ENCODE results near the gene TMEM9. TPM values are rescaled to one million over a fixed set of nuclear protein-coding genes. Genes with fewer than 3 reads are reported as not detected.
"Not testable (repeated sequence)": the region's sequence is repeated elsewhere in the genome, so short reads cannot be mapped to it uniquely, and the experiment has no call there.

Gene TMEM9
- polyA plus RNA-seq, 4 donors, result 153 to 159 (median 156) TPM

DNA sequence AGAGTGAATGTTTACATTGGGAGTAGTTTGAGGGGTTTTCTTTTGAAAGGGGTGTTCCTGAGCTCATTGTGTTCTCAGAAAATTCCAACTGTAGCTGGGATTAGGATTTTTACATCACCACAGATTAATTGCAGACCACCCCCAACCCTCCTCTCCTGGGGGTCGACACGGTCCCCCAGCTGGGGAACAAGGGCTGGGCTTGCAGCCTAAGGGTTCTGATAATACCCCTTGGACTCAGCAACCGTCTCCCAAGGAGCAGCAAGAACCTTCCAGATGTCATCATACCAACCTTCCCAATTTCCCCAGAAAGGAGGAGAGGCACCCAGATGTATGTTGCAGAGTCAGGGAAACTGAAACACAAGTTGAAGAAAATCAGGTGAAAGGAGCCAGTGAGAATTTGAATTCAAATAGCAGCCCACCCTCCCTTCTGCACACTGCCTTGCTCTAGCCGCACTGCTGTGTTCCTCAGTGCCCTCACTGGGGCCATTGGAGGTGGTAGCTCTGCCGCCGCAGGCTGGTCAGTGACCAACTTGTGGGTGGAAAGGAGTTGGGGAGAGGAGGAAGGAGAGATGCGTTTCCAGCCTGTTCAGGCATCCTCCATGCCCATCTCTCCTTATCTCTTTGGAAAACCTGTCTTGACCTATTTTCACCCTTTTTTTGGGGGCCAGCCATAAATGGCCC lies 21.7 kb upstream of the TMEM9 start:
- DNase-seq (ENCODE audit: low read depth in 4 of 4, low spot score in 2 of 4), result no peak

DNA sequence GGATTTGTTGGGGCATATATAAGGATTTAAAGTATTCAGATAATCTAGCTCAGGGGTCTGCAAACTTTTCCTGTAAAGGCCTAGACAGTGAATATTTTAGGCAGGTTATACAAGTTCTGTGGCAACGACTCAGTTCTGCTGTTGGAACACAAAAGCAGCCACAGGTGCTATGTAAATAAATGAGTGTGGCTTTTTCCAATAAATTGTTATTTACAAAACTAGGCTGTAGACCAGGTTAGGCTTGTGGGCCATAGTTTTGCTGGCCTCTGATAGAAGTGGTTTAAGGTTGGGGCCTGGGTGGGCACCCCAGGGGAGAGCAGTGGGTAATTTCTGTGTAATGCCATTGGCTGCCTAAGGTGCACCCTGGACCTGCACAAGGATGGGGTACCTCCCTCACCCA lies 19.5 kb upstream of the TMEM9 start:
- DNase-seq (ENCODE audit: low read depth in 4 of 4, low spot score in 2 of 4), result no peak

DNA sequence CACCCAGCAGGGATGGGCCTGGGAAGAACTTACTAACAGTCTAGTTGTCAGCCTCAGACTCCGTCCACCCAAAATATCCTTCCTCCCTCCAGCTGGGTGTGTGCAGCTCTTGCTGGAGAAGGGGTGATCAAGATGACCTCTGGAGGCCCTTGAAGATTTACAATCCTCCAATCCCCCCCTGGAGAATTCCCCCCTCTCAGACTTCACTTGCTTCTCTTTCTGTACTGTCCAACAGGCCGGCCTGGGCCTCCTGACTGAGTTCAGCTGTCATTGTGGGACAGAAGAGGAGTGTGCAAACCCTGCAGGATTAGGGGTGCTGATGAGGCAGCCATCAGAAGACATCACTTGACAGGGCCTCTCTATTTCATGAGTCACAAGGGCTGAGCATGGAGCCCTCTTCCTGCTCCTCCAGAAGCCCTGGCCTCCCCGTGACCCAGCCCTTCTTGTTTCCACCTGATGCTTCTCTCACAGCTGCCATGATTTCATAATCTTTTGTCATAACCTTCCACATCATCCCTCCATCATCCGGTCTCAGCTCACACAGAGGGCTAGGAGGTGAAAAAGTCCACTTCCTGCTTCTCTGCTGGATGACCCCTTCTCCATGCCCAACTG lies 18.8 kb upstream of the TMEM9 start:
- DNase-seq (ENCODE audit: low read depth in 4 of 4, low spot score in 2 of 4), result no peak

DNA sequence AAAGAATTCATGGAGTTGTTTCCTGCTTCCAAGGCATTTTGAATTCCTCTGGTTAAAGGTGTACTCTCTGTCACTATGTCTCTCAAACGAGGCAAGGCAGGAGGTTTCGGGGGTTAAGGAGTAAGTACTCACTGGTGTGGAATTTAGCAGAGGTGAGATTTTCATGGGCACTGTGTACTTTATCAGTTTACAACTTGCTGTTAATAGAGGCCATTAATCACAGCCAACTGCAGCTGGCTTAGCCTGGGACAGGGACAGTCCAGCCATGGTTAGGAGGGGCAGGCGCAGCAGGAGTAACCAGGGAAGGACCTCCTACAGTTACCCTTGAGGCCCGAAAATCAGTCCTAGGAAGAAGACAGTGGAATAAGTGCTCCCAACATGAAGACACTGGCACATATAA lies 18.1 kb upstream of the TMEM9 start:
- no peak for DNase-seq (ENCODE audit: low read depth in 4 of 4, low spot score in 2 of 4)

DNA sequence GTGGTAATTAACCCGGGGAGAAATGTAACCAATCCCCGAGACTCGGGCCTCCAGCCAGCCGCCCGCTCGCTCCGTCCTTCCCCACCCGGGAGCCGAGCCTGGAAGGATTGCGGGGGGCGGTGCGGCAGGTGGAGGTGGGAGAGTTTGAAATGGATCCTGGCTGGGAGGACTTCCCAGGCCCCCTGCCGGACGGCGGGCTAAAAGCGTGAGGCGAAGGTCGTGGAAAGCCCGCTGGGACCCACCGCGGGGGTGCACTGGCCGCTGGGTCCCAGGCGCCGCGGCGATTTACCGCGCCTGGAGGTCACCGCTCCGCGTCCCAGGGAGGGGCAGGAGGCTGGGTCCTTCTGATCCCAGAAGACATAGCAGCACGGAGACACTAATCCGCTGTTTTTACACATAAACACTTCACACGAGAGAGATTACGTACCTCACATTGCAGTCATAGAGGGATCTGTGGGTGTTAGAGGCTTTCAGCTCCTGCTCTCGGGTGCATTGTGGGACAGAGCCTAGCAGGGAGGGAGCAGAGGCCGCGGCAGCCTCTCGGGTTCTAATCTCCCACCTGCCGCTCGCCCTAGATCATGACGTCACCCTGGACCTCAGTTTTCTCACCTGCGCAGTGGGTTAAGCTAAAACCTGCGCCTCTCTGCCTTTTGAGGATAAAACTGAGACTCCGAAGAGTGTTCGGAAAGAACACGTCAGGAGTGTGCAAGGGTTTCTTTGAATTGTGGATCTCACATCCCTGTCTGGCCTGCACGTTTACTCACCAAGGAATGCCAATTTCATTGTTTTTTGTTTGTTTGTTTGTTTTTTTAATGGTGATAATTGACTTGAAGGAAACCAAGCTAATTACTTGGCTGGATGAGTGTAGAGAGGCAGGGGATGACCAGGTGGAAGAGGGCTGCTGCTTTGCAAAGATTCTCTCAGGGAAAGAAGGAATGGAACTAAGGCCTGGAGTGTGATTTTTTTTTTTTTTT lies 17.1 kb upstream of the TMEM9 start:
- no peak for DNase-seq (ENCODE audit: low read depth in 4 of 4, low spot score in 2 of 4)

DNA sequence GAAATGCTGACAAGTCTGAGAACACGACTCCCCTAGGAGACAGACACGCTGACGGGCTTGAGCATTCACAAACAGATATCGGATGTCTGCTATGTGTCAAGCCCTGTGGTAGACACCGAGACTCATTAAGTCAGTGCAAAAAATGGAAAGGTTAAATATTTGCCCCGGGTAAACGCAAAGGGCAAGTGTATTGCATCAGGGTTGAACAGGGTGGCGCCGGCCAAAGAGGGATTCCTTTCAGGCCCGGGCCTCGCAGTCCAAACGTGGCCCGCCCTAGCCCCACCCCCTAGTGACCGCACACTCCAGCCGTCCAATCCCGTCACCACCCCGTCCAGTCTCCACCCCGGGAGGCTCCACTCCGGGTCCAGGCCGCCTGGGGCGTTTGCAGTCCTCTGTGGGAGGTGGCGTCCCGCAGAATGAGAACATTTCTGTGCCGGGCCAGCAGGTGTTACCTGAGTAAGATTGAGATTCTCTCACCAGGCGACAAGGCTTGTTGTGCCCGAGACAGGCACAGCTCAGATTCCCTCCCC lies 16.3 kb upstream of the TMEM9 start:
- peak; percentile 80 to 92 (median 84) for DNase-seq (ENCODE audit: low read depth in 4 of 4, low spot score in 2 of 4)

DNA sequence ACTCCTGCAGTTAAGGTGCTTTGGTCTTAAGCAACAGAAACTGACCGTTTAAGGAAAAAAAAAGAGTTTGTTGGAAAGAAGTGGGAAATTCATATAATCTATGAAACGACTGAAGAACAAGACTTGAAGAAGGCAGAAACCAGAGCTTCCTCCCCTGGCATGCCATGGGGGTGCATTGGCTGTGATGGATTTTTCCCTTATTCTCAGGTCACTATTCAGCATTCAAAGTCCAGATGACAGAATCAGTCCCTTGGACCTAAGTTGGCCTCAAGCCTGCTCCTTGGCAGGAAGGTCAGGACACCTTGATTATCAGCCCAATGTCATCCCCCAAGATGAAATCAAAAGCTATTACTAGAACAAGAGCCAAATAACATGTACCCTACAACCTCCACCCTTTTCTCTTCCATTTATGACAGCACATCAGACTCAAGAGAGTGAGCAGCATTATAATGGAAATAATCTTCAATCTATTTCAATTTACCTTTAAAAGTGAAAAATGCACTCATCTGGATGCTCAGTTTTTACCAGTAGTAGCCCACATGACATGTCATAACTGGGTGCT lies 15.8 kb upstream of the TMEM9 start:
- no peak for DNase-seq (ENCODE audit: low read depth in 4 of 4, low spot score in 2 of 4)

DNA sequence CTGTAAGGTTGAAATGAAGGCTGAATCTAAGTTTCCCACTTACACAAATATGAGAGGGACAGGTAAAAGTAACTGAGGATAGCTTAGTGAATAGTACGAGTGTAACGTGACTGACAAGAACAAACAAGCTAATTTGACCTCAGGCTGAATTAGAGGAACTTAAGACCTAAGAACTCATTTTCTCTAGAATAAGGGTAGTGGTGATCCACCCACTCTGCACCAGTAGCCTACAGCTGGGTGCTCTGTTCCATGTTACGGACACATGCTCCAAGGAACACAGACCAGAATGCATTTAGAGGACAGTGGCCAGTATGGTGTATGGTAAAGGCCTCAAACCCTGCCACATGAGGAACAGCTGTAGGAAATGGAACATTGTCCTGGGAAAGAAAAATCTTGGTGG lies 14.9 kb upstream of the TMEM9 start:
- DNase-seq (ENCODE audit: low read depth in 4 of 4, low spot score in 2 of 4), result no peak

DNA sequence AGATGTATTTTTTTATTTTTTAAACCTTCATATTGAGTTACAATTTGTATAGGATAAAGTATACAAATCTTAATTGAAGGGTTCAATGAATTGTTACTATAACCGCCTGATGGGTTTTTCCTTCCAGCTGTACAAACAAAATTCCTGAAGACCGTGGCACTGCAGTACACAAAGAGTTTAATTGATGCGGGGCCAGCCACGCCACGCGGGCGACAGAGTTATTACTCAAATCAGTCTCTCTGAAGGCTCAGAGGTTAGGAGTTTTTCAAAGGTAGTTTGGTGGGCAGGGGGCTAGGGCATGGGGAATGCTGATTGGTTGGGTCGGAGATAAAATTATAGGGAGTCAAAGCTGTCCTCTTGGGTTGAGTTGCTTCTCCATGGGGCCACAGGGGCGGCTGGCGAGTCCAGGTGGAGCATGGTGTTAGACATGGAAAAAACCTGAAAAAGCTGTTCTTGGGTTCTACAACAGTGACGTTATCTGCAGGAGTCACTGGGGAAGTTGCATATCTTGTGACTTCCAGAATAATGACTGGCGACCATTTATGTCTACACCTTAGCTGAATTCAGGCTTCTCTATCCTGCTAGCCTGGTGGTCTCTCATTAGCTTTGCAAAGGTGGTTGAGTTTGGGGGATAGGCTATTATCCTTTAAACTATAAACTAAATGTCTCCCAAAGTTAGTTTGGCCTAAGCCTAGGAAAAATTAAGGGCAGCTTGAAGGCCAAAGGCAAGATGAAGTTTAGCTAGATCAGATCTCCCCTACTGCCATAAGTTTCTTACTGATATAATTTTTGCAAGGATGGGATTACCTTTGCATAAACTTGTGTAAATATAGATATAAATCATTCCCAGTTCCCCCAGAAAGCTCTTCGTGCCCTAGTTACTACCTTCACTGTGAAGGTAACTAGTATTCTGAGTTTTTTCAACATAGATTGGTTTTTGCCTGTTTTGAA lies 13.0 kb upstream of the TMEM9 start:
- DNase-seq (ENCODE audit: low read depth in 4 of 4, low spot score in 2 of 4), result no peak

DNA sequence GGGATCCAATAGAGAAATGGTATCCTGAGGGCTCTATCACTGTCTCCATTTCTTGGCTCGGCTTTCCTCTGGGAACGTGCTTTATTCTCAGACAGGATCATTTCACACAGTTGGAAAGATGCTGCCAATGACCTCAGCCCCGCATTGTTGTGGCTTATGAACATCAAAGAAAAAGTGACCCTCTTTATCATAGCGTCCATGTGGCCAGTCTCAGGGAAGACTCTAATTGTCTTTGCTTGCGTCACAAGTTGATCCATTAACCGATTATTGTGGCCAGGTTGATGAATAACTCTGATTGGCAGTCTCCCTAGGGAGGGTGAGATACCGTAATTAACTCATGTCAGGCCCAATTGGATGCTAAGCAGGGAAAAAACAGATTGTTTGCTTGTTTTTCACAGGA lies 10.4 kb upstream of the TMEM9 start:
- no peak for DNase-seq (ENCODE audit: low read depth in 4 of 4, low spot score in 2 of 4)

DNA sequence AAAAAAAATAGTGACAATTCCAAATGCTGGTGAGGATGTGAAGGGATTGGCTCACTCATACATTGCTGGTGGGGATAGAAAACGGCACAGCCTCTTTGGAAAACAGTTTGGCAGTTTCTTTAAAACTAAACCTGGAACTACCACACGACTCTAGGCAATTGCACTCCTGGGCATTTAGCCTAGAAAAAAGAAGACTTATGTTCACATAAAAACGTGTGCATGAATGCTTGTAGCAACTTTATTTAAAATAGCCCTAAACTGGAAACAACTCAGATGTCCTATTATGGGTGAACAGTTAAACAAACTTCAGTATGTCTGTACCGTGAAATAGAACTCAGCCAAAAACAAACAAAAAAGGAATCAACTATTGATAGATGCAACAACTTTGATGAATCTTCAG lies 9.4 kb upstream of the TMEM9 start:
- no peak for DNase-seq (ENCODE audit: low read depth in 4 of 4, low spot score in 2 of 4)

DNA sequence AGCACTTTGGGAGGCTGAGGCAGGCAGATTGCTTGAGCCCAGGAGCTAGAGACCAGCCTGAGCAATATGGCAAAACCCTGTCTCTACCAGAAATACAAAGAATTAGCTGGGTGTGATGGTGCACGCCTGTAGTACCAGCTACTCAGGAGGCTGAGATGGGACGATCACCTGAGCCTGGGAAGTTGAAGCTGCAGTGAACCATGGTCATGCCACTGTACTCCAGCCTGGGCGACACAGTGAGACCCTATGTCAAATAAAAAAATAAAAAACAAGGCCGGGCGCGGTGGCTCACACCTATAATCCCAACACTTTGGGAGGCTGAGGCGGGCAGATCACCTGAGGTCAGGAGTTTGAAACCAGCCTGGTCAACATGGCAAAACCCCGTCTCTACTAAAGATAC lies 8.8 kb upstream of the TMEM9 start:
- not testable (repeated sequence) for DNase-seq (ENCODE audit: low read depth in 4 of 4, low spot score in 2 of 4)

DNA sequence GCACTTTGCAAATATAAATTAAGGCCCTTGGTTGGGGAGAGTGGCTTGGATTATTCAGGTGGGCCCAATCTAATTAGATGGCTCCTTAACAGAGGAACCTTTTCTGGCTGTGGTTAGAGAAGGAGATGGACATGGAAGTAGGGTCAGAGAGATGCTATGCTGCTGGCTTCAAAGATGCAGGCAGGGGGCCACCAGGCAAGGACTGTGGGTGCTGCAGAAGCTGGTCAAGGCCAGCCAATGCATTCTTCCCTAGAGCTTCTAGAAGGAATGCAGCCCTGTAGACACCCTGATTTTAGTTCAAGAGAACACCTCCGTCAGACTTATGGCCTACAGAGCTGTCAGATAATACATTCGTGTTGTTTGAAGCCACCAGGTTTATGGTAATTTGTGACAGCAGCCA lies 3.7 kb upstream of the TMEM9 start:
- no peak for DNase-seq (ENCODE audit: low read depth in 4 of 4, low spot score in 2 of 4)

DNA sequence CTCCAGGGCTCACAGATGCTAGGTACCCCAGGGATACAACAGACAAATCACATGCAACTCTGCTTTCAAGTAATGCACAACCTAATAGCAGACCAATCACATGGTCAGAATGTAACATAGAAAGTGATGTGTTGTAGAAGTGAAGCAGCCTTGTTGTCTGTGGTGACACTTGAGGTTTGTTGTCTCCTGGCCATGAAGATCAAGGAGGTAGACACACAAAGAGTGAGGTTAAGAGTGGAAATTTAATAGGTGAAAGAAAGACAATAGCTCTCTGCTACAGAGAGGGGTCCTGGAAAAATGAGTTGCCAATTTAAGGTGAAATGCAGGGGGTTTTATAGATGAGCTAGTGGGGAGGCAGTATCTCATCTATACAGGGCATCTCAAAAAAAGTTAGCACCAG lies 2.5 kb upstream of the TMEM9 start:
- DNase-seq (ENCODE audit: low read depth in 4 of 4, low spot score in 2 of 4), result no peak

DNA sequence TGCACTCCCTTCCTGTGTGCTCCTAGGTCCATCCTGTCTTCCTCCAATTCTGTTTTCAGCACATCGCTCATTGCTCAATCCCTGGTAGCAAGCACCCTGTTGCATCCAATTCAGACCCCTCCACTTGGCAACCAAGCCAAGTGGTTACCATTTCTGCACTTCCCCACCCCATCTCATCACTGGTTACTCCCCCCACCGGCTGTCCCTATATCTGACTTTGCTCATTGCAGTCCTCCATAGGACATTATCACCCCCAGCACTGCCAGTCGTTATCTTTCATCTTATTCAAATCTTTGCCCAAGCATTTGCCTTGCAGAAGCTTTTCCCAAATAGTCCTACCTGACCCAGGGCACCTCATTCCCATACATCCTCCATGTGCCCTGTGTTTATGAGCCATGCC lies 2.1 kb upstream of the TMEM9 start:
- no peak for DNase-seq (ENCODE audit: low read depth in 4 of 4, low spot score in 2 of 4)

DNA sequence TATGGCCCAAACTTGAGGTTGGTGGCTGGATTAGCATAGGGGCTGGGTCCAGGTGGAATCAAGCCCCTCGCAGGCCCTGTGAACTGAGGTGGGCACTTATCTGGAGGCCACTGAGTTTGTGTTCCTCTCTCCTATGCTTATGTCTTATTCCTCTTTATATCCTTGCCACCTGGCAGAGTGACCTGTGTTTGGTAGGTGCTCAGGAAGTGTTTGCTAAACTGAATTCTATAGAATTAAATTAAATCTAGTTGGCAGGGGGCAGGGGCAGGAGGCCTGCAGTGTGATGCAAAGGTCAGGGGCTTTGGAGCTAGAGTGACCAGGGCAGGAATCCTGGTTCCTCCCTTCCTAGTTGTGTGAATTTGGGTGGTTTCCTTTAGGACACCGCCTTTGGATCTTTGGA lies 1.1 kb upstream of the TMEM9 start:
- no peak for DNase-seq (ENCODE audit: low read depth in 4 of 4, low spot score in 2 of 4)

DNA sequence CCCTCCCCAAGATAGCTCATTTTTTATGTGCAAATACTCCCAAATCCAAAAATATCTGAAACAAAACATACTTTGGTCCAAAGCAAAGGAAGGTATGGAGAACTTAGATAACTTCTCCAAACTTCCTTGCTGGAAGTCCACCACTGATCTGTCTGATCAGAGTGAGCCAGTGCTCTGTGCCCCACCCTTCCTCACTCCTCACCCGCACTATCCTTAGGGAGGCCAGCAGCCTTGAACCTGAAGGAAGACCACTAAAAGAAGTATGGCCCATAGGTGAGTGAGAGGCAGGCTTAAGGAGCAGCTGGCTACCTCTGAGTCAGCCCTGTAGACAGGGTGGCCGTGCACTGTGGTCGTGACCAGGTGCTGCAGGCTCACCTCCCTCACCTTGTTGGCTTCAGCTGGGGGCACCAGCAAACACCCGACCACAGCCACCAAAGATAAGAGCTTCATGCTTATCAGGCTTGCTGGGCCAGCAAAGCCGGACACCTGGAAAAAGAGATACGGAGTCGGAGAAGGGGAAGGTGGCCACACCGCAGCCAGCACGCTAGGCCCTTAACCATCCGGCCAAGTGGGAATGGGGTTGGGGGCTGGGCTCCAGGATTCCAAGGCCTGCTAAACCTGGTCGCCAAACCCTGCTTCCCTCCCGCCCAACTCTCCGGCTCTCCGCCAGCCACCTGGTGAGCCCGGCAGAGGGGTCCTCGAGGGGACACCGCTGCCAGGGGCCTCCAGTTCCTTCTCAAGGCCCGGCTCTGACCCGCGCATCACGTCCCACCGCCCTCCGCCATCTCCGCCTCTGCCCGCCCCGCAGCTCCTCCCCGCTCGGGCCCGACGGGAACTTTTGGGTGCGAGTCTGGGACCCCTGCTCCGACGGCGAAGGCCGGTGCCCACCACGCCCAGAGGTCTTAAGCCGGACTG lies 543 bp downstream of the TMEM9 start:
- peak in 3 of 4 donors; percentile 37 to 71 (median 48) for DNase-seq (ENCODE audit: low read depth in 4 of 4, low spot score in 2 of 4)

DNA sequence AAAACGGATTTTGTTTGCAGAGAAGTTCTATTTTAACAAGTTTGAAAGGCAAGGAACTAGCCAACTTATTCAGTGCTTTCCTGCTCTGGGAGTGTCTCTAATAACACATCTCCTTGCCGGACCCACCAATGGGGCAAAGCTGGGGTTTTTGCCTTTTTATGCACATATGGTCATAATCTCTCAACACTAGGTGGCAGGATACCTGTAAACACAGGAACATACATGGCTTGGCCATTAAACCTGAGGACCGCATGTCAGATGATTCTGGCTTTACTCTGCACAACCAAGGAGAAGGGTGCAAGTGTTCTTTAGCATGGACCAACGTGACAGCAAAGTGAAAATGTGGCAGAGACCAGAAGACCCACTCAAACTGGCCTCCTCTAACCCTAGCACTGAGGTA lies 4.9 kb downstream of the TMEM9 start:
- no peak for DNase-seq (ENCODE audit: low read depth in 4 of 4, low spot score in 2 of 4)

All from left renal cortex interstitium (tissue), 4 donors.